Gastroesophageal sphincter (tissue), 3 donors: ENCODE data around the gene MAPK4.

ENCODE experiments used
- CTCF ChIP-seq, 4 experiments: fragments of 200-600 bp in 2 of 4; fragments of 450-650 bp in 2 of 4; sonication (generic) in 1 of 4; IDR thresholded peaks; one replicate each; pipeline ENCODE4 v1.5.1; 2017 to 2019; ENCODE audit warnings: antibody characterized with exemption in 4 of 4, mild to moderate bottlenecking in 2 of 4, moderate library complexity in 2 of 4
- POLR2A ChIP-seq, 2 donors: fragments of 450-650 bp; IDR thresholded peaks; one replicate each; pipeline ENCODE4 v1.6.1; 2017; ENCODE audit warnings: antibody characterized with exemption in 2 of 2, mild to moderate bottlenecking in 2 of 2, moderate library complexity in 1 of 2
- POLR2AphosphoS5 ChIP-seq: sonication (generic); formaldehyde crosslinking; IDR thresholded peaks from one replicate; pipeline ENCODE4 v1.6.1; 2017; ENCODE audit warnings: antibody characterized with exemption

- no peak for TF ChIP-seq CTCF (IDR thresholded peaks at IDR 0.05)
- TF ChIP-seq POLR2A (IDR thresholded peaks at IDR 0.05), result no peak
- no peak for TF ChIP-seq POLR2AphosphoS5
Measured at GRCh38 chr18:50622320-50622719, 62.4 kb downstream of the MAPK4 start.
